ENCODE measurements around the gene CGB7.
A peak's percentile ranks its signal among the peaks of the same experiment; 100 is the strongest.
"Not testable (repeated sequence)": the region's sequence is repeated elsewhere in the genome, so short reads cannot be mapped to it uniquely, and the experiment has no call there.

Gene CGB7

DNA sequence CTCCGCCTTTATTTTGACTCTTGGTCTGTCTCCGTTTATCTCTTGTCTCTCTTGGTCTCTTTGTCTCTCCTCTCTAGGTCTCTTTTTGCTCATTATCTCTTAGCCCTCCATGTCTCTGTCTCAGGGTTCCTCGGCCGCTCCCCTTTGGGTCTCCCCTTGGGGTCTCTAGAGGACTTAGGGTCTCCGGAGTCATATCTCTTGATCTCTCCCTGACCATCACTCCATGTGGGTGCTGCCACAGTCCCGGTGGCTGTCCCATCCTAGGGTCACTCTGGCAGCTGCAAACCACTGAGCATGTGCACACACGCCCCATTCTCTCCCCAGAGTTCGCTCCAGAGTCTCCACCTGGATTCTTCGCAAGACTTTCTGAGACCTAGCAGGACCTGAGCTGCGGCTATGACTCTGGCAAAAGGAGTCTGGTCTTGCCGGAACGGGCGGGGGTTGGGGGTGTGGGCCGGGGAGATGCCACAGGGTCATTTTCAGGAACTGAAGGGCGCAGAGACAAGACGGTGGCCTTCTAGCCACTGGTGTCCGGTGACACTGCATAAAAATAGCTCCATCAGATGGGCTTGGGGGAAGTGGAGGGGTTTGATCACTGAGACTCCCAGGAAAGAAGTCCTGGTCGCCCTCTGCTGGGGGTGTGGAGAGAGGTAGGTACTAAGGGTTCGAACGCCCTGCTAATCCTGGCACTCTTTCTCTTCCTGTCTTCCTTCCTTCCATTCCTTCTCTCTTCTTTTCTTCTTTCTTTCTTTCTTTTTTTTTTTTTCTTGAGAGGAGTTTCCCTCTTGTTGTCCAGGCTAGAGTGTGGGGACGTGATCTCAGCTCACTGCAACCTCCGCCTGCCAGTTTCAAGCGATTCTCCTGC is 16.2 kb upstream of the CGB7 start:
- peak; percentile 71 for DNase-seq (ENCODE audit: low spot score)

DNA sequence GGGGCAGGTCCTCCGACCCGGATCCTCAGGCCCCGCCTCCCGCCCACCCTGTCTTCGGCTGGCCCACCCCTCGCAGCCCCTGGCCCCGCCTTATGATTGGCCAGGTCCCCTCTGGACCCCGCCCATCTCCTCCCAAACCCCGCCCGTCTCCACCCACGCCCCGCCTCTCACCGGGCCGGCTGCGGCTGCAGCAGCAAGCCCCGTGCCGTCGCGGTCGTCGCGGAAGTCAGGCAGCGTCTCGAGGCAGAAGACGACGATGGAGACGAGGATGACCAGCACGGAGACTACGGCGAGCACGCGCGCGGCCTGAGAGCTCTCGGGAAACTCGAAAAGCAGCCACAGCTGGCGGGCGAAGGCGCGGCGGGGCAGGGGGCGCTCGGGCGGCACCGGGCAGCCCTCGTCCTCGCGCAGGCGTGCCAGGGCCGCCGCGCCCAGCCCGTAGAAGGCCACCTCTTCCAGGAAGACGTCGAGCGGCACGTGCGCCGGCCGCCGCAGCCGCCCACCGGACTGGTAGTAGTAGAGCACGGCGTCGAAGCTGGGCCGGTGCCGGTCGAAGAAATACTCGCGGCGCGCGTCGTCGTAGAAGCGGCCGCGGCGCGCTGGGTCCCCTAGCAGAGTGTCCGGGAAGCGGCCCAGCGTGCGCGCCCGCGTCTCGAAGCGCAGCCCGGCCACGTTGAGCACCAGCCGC is 14.5 kb upstream of the CGB7 start:
- DNase-seq (ENCODE audit: low spot score), result peak; percentile 72

DNA sequence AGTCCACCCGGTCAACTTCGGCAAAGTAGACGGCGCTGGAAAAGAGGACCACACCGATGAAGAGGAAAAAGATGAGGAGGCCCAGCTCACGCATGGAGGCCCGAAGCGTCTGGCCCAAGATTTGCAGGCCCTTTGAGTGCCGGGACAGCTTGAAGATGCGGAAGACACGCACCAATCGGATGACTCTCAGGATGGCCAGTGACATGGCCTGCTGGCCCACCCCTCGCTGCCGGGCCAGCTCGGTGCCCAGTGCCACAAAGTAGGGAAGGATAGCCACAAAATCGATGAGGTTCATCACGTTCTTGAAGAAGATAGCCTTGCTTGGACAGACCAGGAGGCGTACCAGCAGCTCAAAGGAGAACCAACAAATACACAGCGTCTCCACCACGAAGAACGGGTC is 12.9 kb upstream of the CGB7 start:
- no peak for DNase-seq (ENCODE audit: low spot score)

DNA sequence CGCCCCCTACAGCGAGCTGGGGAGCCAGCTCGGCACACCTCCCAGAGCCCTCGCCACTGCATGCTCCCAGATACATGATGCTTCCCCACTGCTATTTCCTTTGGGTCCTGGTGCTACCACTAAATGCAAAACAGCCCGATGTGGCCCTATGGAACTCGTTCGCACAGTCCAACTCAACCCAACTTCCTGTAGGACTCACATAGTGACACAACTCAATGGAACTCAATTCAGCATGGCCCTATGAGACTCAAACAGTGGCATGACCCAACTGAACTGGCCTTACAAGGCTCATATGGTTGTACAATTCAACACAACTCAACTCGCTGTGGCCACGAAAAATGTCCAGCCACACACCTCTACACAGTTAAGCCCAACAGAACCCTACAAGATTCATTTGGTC is 11.5 kb upstream of the CGB7 start:
- DNase-seq (ENCODE audit: low spot score), result no peak

DNA sequence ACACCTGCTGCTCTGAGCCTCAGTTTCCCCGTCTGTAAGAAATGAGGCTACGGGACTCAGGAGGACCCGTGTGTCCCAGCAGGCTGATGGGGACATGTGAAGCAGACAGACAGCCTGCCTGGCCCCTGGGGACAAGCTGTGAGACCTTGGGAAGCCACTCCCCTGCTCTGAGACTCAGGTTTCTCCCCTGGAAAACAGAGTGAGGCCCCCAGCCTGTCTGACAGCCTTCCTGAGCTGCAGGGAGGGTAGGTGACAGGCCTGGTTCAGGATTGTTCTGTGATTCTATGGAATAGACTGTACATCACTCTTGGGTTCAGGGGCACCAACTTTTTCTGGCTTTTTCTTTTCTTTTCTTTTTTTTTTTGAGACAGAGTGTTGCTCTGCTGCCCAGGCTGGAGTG is 10.0 kb upstream of the CGB7 start:
- DNase-seq (ENCODE audit: low spot score), result peak; percentile 43

DNA sequence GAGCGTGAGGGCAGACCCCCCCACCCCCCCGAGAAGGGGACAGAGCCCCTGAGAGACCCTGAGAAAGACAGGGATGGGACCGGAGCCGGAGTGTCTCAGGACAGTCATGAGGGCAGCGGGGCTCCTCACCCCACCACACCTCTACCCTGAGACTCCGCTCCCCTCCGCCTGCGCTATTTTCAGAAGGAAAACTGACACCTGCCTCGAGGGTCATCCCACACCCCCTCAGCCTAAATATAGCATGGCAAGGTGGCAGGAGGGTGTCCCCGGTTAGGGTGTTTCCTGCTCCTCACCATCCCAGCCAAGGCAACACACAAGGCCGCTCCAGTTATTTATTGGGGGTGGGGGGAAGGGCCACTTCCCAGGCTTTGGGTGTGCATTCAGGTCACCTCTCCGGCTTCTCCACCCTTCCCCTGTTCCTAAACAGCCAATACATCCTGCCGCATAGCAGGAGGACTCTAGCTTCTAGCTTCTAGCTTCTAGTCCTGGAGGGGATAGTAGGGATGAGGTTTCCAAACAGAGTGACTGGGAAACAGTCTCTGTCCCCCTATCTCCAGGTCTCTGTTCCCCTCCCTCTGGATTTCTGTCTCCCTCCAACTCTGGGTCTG is 8.5 kb upstream of the CGB7 start:
- DNase-seq (ENCODE audit: low spot score), result peak; percentile 21

DNA sequence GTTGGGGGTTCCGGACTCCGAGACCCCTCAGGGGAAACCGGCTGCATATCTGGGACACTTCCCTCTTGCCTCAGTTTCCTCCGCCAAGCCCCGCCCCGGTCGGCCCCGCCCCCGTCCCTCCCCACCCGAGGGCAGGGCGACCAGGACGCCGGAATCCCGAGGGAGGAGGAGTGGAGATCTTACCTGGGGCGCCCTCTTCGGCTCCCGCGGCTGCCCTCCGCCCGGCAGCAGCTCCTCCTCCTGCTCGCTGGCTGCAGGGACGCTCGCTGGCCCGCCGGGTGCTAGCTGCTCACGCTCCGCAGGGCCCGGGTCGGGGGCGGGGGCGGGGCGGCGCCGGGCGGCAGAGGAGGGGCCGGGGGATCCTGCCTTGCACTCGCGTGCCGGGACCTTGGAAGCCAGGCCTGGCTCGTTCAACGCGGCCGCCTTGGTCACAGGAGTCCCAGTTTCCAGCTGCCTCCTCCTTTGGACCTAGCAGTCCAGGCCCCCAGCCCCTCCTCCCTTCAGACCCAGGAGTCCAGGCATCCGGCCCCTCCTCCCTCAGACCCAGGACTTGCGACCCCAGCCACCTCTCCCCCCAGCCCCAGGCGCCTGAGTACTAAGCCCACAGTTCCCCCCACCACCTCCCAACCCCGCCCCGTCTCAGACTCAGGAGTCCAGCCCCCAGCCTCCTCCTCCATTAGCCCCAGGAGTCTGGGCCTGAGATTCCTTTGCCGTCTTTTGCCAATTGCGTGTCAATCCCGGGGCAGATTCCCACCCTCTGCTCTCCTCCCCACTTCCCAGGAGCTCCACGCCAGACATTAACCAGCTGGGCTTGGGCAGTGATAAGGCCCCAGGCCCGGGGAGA is 7.4 kb upstream of the CGB7 start, which contains the start of gene NTF4:
Gene NTF4, minus strand, starts transcription at position 51 of the 844 bp plus-strand sequence. CDS start 2,821 bp downstream, outside the sequence.
- peak; percentile 73 for DNase-seq (ENCODE audit: low spot score)

DNA sequence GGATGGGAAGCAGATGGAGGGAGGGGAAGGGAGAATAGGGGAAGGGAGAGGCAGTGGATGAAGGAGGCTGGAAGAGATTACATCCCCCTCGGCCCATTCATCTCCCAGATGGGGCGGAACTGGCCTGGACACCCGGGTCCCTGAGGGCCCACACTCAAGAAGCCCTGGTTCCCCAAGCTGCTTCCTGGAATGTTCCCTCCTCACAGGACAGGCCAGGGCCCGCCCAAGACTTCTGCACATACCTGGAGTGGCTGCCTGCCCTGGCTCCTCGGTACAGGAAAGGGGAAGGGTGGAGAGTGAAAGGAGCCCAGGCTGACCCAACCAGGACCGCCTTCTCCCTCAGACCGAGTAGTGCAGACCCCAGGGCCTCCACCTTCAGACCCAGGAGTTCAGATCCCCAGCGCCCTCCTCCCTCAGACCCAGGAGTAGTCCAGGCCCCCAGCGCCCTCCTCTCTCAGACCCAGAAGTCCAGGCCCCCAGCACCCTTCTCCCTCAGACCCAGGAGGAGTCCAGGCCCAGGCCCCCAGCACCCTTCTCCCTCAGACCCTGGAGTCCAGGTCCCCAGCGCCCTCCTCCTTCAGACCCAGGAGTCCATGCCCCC is 6.6 kb upstream of the CGB7 start:
- DNase-seq (ENCODE audit: low spot score), result peak; percentile 38

DNA sequence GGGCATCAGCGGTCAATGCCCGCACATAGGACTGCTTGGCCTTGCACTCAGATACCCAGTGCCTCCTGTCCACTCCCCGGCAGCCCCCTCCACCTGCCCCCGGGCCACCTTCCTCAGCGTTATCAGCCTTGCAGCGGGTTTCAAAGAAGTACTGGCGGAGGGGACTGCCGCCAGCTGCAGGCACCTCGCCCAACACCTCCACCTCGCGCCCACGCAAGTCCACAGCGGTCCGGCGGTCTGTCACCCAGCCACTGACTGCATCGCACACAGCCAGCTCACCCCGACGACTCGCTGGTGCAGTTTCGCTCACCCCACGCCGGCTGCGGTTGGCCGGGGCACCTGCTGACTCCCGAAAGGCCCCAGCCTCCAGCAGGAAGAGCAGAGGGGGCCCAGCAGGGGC is 3.9 kb upstream of the CGB7 start:
- DNase-seq (ENCODE audit: low spot score), result no peak

DNA sequence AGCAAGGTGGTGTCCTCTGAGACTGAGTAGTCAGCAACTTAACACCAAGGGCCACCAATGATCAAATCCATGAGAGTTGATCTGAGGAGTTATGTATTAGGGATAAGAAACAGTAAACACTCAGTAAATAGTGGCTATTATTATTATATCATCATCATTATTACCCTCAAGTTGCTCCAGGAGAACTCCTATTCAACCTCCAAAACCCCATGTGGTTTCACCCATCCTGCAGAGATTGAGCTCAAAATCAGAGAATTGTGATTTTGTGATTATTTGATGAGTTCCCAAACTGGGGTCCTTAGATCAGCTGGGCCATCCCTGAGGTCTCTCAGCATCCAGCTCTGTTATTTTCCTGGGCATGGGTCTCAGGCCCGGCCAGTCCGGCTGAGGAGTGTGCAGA is 3.5 kb upstream of the CGB7 start:
- no peak for DNase-seq (ENCODE audit: low spot score)

DNA sequence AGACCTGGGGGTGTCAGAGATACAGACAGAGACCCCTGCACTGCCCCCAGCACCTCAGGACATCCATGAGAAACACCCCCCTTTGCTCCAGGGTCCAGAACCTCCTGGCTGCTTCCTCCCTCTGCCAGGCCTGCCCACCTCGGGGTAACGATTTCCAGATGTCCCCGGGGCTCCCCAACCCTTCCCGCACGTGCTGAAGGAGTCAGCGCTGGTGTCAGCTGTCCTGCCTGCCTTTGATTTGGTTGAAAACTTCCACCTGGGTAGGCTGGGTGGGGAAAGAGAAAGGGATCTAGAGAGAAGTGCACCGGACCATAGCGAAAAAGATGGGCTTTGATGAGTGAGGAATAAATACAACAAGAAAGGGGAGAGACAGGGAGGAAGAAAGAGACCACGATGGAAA is 1.5 kb upstream of the CGB7 start:
- no peak for DNase-seq (ENCODE audit: low spot score)

DNA sequence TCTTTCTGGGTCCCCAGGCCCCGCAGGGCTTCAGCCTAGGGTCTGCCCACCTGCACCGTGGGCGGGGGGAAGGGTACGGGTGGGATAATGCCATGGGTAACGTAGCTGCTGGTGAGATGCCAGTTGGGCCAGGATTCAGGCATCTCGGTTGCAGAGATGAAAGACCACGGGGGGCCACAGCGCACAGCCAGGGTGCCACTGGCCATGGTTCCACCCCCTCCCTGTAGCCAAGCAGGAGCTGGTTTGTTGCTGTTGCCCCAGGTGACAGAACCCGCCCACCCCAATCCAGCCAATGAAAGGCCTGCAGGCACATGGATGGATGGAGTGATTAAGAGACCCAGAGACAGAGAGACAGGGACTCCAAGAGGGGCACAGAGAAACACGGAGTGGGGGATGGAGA is 1.0 kb upstream of the CGB7 start:
- DNase-seq (ENCODE audit: low spot score), result peak; percentile 40

DNA sequence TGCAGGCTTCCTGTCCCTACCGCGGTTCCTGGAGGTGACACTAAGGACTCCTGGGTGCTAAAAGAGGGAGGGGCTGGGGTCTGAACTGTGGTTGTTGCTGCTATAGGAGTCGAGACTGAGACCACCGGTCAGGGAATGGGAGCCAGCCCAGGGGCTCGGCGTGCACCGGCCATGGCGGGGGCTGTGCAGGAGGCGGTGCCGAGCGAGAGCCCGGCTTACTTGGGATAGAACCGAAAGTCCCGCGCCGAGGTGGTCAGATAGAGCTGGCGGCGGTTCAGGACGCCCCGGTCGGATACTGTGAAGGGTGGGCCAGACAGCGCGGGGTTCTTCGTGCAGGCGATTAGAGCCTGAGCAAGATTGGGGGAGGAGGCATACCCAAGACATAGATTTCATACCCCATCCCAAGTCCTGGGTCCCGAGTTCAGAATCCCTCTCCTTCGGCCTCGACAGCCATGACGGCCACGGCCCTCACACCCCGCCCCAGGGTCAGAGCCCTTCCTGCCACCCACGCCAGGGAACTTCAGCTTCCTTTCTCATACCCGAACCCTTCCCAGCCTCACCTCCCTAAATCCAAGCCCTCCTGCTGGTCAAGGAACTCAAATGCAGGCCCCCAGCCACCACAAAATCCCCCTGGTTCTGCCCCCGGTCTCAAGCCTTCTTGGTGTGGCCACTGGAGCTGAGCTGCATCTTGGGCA is 500 bp downstream of the CGB7 start:
- DNase-seq (ENCODE audit: low spot score), result not testable (repeated sequence)

DNA sequence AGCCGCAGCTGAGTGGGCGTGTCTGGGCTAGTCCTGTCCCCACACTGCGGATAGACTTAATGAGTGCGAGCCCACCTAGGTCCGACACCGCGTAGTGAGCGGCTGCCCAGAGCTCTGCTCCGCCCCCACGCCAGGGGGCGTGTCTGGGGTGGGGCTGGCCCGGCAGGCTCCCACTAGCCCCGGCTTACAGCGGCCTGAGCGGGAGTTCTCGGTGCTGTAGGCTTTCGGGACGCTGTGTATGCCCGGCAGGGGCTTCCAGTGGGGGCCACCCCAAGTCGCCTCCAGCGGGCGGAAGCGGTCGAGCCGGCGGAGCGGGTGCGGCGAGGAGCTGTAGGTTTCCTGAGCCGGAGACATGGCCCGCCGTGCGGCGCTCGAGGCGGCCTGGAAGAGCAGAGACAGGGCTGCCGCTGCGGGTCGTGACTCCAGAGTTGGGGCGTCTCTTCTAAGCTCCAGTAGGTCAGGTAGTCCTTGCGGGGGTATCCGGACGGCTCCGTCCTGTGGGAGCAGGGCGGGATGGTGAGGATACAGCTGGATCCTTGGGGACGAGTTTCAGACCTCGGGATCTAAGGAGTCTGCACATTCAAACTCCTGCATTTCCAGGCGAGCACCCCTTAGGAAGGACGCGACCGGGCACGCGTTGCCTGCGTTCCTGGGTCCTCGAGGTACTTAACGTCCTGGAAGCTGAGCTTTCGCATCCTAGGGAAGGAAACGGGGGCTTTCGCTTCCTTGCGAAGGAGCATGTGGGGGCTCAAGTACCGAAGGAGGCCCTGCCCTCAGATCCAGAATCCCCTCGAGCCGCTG is 1.2 kb downstream of the CGB7 start:
- DNase-seq (ENCODE audit: low spot score), result peak; percentile 82

DNA sequence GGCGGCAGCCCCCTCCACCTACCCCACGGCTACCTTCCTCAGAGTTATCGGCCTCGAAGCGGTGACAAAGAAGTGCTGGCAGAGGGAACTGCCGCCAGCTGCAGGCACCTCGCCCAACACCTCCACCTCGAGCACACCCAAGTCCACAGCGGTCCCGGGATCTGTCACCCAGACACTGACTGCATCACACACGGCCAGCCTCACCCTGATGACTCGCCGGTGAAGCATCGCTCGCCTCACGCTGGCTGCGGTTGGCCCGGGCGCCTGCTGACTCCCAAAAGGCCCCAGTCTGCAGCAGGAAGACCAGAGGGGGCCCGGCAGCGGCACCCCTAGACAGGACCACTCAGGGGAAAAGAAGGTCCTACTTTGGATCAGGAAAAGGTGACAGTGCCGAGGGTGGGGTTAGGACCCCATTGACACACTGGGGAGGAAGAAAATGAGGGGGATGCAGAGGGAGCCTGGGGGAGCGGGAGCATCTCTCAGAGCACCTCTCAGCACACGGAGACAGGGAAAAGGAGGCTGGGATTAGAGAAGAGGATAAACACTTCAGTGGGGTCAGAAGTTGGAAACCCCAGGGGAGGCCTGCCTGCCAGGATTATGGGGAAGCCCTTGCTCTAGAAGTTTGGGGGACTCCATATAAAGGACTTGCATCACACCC is 7.0 kb downstream of the CGB7 start:
- DNase-seq (ENCODE audit: low spot score), result not testable (repeated sequence)

DNA sequence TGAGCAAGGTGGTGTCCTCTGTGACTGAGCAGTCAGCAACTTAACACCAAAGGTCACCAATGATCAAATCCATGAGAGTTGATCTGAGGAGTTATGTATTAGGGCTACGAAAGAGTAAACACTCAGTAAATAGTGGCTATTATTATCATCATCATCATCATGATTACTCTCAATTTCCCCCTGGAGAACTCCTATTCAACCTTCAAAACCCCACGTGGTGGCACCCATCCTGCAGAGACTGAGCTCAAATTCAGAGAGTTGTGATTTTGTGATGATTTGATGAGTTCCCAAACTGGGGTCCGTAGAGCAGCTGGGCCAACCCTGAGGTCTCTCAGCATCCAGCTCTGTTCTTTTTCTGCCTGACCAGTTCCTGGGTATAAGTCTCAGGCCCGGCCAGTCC is 7.7 kb downstream of the CGB7 start:
- DNase-seq (ENCODE audit: low spot score), result not testable (repeated sequence)

DNA sequence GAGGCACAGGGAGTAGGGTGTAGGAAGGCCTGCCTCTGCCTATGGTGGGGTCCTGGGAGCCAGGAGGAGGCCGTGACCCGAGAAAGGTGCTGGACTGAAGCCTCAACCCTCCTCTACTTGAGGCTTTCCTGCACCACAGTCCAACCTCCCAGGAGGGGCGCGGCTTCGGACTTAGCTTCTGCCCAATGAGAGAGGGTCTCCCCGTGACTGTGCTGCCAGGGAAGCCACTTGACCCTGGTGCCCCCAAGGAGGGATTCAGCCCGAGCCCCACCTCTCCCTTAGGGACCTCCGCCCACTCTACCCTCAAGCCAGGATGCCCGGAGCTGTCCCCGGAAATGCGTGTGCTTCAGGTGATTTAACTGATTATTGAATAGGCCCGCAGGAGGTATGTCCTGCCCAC is 8.5 kb downstream of the CGB7 start, which contains the start of gene CGB8:
Gene CGB8, minus strand, starts transcription at position 101 of the 400 bp plus-strand sequence. CDS start 372 bp downstream, outside the sequence.
- DNase-seq (ENCODE audit: low spot score), result not testable (repeated sequence)

DNA sequence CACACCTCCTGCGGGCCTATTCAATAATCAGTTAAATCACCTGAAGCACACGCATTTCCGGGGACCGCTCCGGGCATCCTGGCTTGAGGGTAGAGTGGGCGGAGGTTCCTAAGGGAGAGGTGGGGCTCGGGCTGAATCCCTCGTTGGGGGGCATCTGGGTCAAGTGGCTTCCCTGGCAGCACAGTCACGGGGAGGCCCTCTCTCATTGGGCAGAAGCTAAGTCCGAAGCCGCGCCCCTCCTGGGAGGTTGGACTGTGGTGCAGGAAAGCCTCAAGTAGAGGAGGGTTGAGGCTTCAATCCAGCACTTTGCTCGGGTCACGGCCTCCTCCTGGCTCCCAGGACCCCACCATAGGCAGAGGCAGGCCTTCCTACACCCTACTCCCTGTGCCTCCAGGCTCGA is 14.0 kb downstream of the CGB7 start, which contains the start of gene CGB5:
Gene CGB5, plus strand, starts transcription at position 301 of the 400 bp plus-strand sequence. CDS start 362 bp downstream, outside the sequence.
- DNase-seq (ENCODE audit: low spot score), result not testable (repeated sequence)

DNA sequence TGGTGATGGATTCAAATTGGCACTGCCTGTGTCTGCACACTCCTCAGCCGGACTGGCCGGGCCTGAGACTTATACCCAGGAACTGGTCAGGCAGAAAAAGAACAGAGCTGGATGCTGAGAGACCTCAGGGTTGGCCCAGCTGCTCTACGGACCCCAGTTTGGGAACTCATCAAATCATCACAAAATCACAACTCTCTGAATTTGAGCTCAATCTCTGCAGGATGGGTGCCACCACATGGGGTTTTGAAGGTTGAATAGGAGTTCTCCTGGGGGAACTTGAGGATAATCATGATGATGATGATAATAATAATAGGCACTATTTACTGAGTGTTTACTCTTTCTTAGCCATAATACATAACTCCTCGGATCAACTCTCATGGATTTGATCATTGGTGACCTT is 14.9 kb downstream of the CGB7 start:
- DNase-seq (ENCODE audit: low spot score), result not testable (repeated sequence)

All from D341Med (cell line).